GM15510 (cell line): Measurements from ENCODE around the gene PKP3.

ENCODE experiments used
- POLR2A ChIP-seq: IDR thresholded peaks from 3 replicates; pipeline ENCODE4 v1.6.1; 2011; ENCODE audit warnings: borderline replicate concordance; ENCODE audit not compliant: insufficient read length; ENCODE audit errors: extremely low read depth

Gene PKP3

DNA sequence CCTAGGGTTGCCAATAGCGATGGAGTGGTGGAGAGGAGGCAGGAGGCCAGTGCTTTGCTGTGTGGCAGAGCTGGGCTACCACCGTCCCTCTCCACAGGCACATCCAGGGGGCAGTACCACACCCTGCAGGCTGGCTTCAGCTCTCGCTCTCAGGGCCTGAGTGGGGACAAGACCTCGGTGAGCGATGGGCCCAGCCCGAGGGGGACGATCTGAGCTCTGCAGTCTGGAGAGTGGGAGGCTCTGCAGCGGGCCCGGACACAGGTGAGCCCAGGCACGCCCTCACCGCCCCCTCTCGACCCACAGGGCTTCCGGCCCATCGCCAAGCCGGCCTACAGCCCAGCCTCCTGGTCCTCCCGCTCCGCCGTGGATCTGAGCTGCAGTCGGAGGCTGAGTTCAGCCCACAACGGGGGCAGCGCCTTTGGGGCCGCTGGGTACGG lies 2.5 kb downstream of the PKP3 start:
- TF ChIP-seq POLR2A, result no peak

- TF ChIP-seq POLR2A, result no peak
Measured at GRCh38 chr11:396948-397548, 3.0 kb downstream of the PKP3 start.

- no peak for TF ChIP-seq POLR2A
Measured at GRCh38 chr11:398826-399225, 4.8 kb downstream of the PKP3 start.

GRCh38 chr11:399731-400211 lies 5.8 kb downstream of the PKP3 start:
- no peak for TF ChIP-seq POLR2A

DNA sequence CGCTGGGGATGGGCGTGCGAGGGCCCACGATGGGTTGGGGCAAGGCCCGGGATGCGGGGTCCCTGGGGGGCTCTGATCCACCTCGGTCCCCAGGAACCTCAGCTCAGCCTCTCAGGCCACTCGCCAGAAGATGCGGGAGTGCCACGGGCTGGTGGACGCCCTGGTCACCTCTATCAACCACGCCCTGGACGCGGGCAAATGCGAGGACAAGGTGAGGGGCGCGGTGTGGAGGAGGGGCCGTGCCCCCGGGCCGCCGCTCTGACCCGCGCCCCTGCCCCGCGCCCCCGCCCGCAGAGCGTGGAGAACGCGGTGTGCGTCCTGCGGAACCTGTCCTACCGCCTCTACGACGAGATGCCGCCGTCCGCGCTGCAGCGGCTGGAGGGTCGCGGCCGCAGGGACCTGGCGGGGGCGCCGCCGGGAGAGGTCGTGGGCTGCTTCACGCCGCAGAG lies 6.3 kb downstream of the PKP3 start:
- TF ChIP-seq POLR2A, result no peak

- no peak for TF ChIP-seq POLR2A
Measured at GRCh38 chr11:403021-403760, 9.2 kb downstream of the PKP3 start.

DNA sequence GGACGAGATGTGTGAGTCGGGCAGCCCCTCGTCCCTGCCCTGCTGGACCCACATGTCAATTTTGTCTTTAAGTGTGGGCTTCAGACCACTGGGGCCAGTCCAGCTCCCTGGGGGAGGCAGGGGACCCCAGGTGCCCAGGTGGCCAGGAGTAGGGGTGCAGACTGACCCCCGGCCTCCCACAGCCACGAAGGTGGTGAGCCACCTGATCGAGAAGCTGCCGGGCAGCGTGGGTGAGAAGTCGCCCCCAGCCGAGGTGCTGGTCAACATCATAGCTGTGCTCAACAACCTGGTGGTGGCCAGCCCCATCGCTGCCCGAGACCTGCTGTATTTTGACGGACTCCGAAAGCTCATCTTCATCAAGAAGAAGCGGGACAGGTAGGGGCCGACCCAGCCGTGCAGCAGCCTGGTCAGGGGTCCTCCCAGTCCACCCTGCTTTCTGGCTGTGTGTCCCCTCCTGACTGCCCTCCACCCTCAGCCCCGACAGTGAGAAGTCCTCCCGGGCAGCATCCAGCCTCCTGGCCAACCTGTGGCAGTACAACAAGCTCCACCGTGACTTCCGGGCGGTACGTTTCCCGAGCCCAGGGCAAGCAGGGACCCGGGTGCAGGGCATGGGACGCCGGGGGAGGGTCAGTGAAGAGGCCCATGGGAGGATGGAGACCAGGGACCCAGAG lies 9.9 kb downstream of the PKP3 start:
- TF ChIP-seq POLR2A, result no peak

- no peak for TF ChIP-seq POLR2A
Measured at GRCh38 chr11:404551-405264, 10.7 kb downstream of the PKP3 start.

DNA sequence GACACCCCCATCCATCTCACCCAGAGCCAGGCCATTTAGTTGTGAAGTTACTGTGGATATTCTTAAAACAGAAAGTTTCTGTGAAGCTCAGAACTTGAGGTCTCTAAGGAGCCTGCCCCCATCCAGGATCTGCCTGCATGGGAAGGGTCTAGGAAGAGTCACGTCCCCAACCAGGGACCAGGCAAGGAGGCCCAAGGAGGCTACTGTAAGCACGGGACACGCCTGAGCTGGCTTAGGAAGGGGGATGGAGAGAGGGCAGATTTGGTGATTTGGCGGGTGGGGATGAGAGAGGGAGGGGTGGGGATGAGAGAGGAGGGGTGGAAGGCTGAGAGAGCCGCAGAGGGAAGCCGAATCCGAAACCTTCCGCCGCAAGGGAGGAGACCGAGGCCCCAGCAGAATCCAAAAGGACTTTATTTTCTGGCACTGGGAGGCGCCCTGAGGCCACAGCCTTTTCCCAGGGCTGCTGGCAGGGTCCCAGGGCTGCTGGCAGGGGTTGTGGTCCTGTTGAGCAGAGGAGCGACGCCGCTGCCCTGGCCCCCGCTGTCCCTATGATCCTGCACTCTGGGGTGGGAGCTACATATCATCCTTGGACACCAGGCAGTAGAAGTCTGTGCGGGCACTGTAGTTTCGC lies 11.4 kb downstream of the PKP3 start:
- no peak for TF ChIP-seq POLR2A

GRCh38 chr11:405954-406795 lies 12.2 kb downstream of the PKP3 start:
- no peak for TF ChIP-seq POLR2A

GRCh38 chr11:406796-407650 lies 13.0 kb downstream of the PKP3 start:
- TF ChIP-seq POLR2A, result no peak

GRCh38 chr11:407651-408123 lies 13.7 kb downstream of the PKP3 start:
- no peak for TF ChIP-seq POLR2A

- no peak for TF ChIP-seq POLR2A
Measured at GRCh38 chr11:408154-409007, 14.4 kb downstream of the PKP3 start.
